ENCODE results near the gene PPP1R3G.

Gene PPP1R3G

DNA sequence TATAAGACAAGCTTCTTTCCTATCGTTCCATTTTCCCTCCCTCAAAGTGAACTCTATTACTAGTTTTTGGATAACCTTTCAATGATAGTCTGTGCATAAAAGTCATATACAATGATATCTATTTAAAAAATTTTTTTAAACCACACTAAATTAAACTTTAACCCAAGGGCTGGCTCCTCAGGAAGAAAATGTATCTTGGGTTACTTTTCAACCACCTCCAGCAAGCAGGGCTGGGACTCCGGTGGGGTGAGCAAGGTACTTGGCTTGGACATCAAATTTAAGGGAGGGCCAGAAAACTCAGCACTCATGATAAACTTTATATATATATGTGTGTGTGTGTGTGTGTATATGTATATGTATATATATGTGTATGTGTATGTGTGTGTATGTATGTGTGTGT is 13.9 kb upstream of the PPP1R3G start:
- in situ Hi-C loops (cut with HindIII; ENCODE audit: low sequenced_read_pairs) = no loop called here

GRCh38 chr6:5072440-5072839 is 12.7 kb upstream of the PPP1R3G start:
- in situ Hi-C loops (cut with HindIII; ENCODE audit: low sequenced_read_pairs) = no loop called here

DNA sequence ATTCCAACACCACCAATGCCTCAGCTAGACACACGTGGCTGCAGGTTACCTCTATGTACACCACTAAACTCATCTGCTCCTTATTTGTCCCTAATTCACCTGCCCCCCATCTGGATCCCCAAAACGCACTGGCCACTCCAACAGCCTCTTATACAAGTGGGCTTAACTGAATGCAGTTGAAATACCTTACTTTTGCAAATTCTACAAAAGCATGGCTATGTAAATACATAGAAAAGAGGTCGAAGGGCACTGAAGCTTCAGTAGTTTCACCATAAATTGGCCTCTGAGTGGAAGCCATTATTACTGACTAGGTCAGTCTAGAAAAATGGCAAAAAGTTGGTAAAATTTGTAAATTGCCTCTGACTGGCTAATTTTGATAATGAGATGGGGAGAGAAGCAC is 11.1 kb upstream of the PPP1R3G start:
- in situ Hi-C loops (cut with HindIII; ENCODE audit: low sequenced_read_pairs) = no loop called here

DNA sequence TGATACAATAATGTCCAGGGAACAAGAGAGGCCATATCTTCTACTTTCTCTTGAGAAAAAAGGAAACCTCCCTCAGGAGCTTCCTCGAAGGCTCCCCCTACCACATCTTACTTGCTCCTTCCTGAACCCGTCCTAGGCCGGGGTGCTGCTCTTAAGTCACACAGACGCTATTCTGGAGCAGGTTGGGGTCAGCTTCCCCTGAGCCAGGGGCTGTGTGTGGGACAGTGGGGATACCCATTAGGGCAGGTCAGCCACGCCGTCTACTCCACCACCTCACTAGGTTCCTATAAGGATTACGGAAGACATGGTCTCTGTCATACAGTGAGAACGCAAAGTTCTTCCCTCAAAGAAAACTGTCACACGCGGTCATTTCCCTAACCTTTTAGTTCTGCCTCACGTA is 8.2 kb upstream of the PPP1R3G start:
- in situ Hi-C loops (cut with HindIII; ENCODE audit: low sequenced_read_pairs) = no loop called here

DNA sequence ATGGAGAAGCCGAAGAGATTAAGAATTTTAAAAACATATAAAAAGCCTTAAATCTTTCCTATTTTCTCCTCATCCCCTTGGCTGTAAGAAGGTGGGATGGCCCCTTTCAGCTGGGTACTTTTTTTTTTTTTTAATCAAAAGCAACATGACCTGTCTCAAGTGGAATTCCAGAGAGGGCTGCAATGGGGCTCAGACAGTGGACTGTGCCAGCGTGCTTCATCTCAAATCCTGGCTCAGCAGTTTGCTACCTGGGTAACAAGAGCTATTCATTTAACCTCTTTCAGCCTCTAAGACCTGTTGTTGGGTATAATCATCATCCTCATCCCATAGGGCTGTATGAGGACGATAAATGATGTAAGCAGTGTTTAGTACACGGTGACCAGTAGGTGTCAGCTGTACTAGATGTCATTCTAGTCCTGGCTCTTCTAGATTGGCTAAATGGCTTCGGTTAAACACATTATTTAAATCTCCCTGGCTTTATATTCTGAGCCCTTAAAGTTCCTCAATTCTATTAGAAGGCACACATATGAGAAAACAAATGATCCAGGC is 6.9 kb upstream of the PPP1R3G start:
- in situ Hi-C loops (cut with HindIII; ENCODE audit: low sequenced_read_pairs) = no loop called here

DNA sequence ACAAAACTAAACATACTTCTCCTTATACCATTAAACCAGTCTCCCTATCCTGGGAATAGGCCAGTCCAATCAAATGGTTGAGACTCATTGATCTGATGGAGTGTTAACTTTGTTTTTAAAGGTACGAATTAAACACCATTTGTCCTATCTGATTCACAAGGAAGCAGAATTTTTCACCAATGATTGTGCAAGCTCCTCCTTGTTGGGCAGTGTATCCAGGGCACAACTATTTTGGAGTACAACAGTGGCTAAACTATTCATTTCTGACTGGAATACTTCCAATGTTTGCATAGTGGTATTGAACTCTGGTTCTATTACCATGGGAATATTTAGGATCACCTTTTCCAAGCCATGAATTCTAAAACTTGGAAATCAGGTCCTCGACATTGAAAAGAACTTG is 5.4 kb upstream of the PPP1R3G start:
- in situ Hi-C loops (cut with HindIII; ENCODE audit: low sequenced_read_pairs) = loop anchor here (5.0 kb wide), 1 partner anchor 53 kb away; no protein-coding TSS in a partner anchor

GRCh38 chr6:5080574-5080973 is 4.6 kb upstream of the PPP1R3G start:
- in situ Hi-C loops (cut with HindIII; ENCODE audit: low sequenced_read_pairs) = loop anchor here (5.0 kb wide), 1 partner anchor 52 kb away; no protein-coding TSS in a partner anchor

GRCh38 chr6:5081182-5081581 is 4.0 kb upstream of the PPP1R3G start:
- in situ Hi-C loops (cut with HindIII; ENCODE audit: low sequenced_read_pairs) = loop anchor here (5.0 kb wide), 1 partner anchor 51 kb away; no protein-coding TSS in a partner anchor

DNA sequence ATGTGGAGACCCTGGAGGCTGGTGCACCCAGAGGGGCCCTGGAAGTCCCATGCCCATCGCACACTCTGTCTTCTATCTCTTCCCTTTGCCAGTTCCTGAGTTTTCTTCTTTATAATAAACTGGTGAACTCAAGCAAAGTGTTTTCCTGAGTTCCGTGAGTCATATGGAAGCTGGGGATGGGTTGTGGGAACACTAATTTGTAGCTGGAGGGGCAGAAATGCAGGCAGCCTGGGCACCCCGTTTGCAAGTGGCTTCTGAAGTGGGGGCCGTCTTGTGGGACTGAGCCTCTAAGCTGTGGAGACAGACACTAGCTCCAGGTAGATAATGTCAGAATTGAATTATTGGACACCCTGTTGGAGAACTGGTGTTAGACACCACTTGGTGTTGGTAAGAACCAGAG is 3.2 kb upstream of the PPP1R3G start:
- in situ Hi-C loops (cut with HindIII; ENCODE audit: low sequenced_read_pairs) = loop anchor here (5.0 kb wide), 1 partner anchor 50 kb away; no protein-coding TSS in a partner anchor

DNA sequence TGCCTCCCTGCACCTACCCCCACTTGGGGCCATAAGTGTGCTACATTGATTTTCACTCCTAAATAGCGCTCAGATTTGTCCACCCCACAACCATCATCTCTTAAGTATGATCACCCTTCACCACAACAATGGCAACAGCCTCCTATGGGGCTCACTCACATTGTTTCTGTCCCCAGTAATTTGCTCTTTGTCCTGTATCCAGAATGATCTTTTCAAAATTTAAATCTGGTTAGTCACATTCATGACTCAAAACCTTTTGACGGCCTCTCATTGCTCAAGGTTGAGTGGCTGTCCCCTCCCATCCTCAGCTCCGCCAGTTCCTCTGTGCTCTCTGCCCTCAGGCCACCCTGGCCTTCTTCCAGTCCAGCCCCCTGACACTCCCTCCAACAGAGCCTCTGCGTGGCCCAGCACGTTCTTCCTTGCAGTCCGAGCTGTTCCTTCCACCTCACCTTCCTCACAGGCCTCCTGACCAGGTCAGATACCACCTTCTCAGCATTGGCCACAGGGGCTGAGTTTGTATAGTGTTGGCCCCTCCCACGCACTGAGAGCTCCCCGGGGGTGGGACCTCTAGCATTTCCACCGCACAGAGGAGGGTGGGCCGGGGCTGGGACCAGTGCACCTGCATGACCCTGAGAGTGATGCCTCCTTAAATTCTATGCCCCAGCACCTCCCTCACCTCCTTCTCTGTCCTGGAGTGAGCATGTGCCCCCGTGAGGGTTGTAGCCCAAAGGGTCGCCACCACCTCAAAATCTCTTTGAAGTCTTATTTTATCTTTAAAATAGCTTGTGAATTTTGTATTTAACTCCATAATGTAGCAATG is 2.4 kb upstream of the PPP1R3G start:
- in situ Hi-C loops (cut with HindIII; ENCODE audit: low sequenced_read_pairs) = loop anchor here (5.0 kb wide), 1 partner anchor 50 kb away; no protein-coding TSS in a partner anchor

- in situ Hi-C loops (cut with HindIII; ENCODE audit: low sequenced_read_pairs) = loop anchor here (5.0 kb wide), 1 partner anchor 49 kb away; no protein-coding TSS in a partner anchor
Observed at GRCh38 chr6:5083307-5083583, 1.9 kb upstream of the PPP1R3G start.

GRCh38 chr6:5083813-5084359 is 1.3 kb upstream of the PPP1R3G start:
- in situ Hi-C loops (cut with HindIII; ENCODE audit: low sequenced_read_pairs) = loop anchor here (5.0 kb wide), 1 partner anchor 48 kb away; no protein-coding TSS in a partner anchor

GRCh38 chr6:5084360-5084780 is 771 bp upstream of the PPP1R3G start:
- in situ Hi-C loops (cut with HindIII; ENCODE audit: low sequenced_read_pairs) = loop anchor here (5.0 kb wide), 1 partner anchor 48 kb away; no protein-coding TSS in a partner anchor

DNA sequence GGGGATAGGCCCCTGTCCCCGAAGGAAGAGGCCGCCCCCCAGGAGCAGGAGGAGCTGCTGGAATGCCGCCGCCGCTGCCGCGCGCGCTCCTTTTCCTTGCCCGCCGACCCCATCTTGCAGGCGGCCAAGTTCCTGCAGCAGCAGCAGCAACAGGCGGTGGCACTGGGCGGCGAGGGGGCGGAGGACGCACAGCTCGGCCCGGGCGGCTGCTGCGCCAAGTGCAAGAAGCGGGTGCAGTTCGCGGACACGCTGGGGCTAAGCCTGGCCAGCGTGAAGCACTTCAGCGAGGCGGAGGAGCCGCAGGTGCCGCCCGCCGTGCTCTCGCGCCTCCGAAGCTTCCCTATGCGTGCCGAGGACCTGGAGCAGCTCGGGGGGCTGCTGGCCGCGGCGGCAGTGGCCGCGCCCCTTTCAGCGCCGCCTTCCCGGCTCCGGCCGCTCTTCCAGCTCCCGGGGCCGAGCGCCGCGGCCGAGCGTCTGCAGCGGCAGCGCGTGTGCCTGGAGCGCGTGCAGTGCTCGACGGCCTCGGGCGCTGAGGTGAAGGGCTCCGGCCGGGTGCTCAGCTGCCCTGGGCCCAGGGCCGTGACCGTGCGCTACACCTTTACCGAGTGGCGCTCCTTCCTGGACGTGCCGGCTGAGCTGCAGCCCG is 630 bp downstream of the PPP1R3G start:
- in situ Hi-C loops (cut with HindIII; ENCODE audit: low sequenced_read_pairs) = no loop called here

GRCh38 chr6:5086294-5086890 is 1.3 kb downstream of the PPP1R3G start:
- in situ Hi-C loops (cut with HindIII; ENCODE audit: low sequenced_read_pairs) = no loop called here

GRCh38 chr6:5087389-5087788 is 2.2 kb downstream of the PPP1R3G start:
- in situ Hi-C loops (cut with HindIII; ENCODE audit: low sequenced_read_pairs) = no loop called here

- in situ Hi-C loops (cut with HindIII; ENCODE audit: low sequenced_read_pairs) = no loop called here
Observed at GRCh38 chr6:5088780-5089179, 3.6 kb downstream of the PPP1R3G start.

GRCh38 chr6:5089481-5090438 is 4.6 kb downstream of the PPP1R3G start:
- in situ Hi-C loops (cut with HindIII; ENCODE audit: low sequenced_read_pairs) = no loop called here

DNA sequence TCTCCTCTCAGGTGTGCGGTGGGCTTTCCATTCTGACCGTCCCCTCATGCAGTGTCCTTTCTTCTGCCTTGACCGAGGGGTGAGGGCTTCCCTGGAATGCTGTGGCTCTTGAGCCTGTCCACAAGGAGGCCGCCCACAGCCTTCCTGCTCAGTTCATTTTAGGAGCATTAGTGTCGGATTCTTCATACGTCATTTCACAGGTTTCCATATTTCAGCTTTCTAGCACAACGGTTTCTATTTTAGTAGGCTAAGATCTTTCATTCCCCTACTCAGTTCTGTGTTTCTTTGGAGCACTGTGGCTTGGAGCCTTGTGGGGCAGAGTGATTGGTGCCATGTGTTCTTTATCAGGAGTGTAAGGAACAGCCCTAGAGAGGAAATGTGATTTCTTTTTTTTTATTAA is 5.5 kb downstream of the PPP1R3G start:
- in situ Hi-C loops (cut with HindIII; ENCODE audit: low sequenced_read_pairs) = no loop called here

Measured in endothelial cell of hepatic sinusoid (primary cell).